H4 (cell line): ENCODE measurements around the gene TNFAIP6. TPM values are rescaled to one million over a fixed set of nuclear protein-coding genes. Genes with fewer than 3 reads are reported as not detected.
"Not testable (repeated sequence)": the region's sequence is repeated elsewhere in the genome, so short reads cannot be mapped to it uniquely, and the experiment has no call there.

Source experiments
- DNase-seq: peaks from one replicate; pipeline ENCODE4 v3.0.0-alpha.2; 2015; ENCODE audit warnings: low spot score
- total RNA-seq: library from RNA; depleted of rRNA; stranded (reverse); fragments of >200 nt; shearing (Covaris generic); gene quantifications from 2 replicates; pipeline ENCODE4 v1.2.3, GENCODE V29; 2014; rRNA removed

Gene TNFAIP6
- 1.5 and 5.6 TPM in 2 replicates for total RNA-seq

GRCh38 chr2:151357359-151357758 lies at the start of gene TNFAIP6:
TSS of gene TNFAIP6 (plus strand) at chr2:151357592. CDS start at chr2:151357667, 75 bp downstream.
- DNase-seq: peak; percentile 83

GRCh38 chr2:151310313-151310712 lies 47.1 kb upstream of the TNFAIP6 start:
- DNase-seq: not testable (repeated sequence)

GRCh38 chr2:151312440-151312839 lies 45.0 kb upstream of the TNFAIP6 start:
- DNase-seq: not testable (repeated sequence)

GRCh38 chr2:151315381-151315903 lies 42.0 kb upstream of the TNFAIP6 start:
- no peak for DNase-seq

GRCh38 chr2:151325581-151326095 lies 31.8 kb upstream of the TNFAIP6 start:
- no peak for DNase-seq

GRCh38 chr2:151326554-151326953 lies 30.8 kb upstream of the TNFAIP6 start:
- no peak for DNase-seq

GRCh38 chr2:151329998-151330397 lies 27.4 kb upstream of the TNFAIP6 start:
- DNase-seq: no peak

- DNase-seq: no peak
Measured at GRCh38 chr2:151333083-151333482, 24.3 kb upstream of the TNFAIP6 start.

- DNase-seq: peak; percentile 90
Measured at GRCh38 chr2:151334082-151334815, 23.1 kb upstream of the TNFAIP6 start.

GRCh38 chr2:151336863-151337371 lies 20.5 kb upstream of the TNFAIP6 start:
- DNase-seq: no peak

- no peak for DNase-seq
Measured at GRCh38 chr2:151337643-151338042, 19.7 kb upstream of the TNFAIP6 start.

- no peak for DNase-seq
Measured at GRCh38 chr2:151338115-151338514, 19.3 kb upstream of the TNFAIP6 start.

GRCh38 chr2:151343073-151343472 lies 14.3 kb upstream of the TNFAIP6 start:
- no peak for DNase-seq

- DNase-seq: not testable (repeated sequence)
Measured at GRCh38 chr2:151344191-151344590, 13.2 kb upstream of the TNFAIP6 start.

- no peak for DNase-seq
Measured at GRCh38 chr2:151344906-151345305, 12.5 kb upstream of the TNFAIP6 start.

- DNase-seq: no peak
Measured at GRCh38 chr2:151347294-151347693, 10.1 kb upstream of the TNFAIP6 start.

GRCh38 chr2:151347906-151348305 lies 9.5 kb upstream of the TNFAIP6 start:
- no peak for DNase-seq

GRCh38 chr2:151350579-151351195 lies 6.7 kb upstream of the TNFAIP6 start:
- no peak for DNase-seq

GRCh38 chr2:151353995-151354394 lies 3.4 kb upstream of the TNFAIP6 start:
- no peak for DNase-seq

GRCh38 chr2:151354807-151355206 lies 2.6 kb upstream of the TNFAIP6 start:
- no peak for DNase-seq

- DNase-seq: no peak
Measured at GRCh38 chr2:151358166-151358970, 976 bp downstream of the TNFAIP6 start.
